ENCODE data around the gene ZNF74.

The ZNF74 gene

GRCh38 chr22:20386972-20387371 lies 7.0 kb upstream of the ZNF74 start:
- H3K79me2 ChIP-seq (ENCODE audit: control insufficient read depth, insufficient read depth, low read length, poor library complexity), result no peaks in the 10 kb centered on the region
- H3K4ac ChIP-seq (ENCODE audit: low read depth, low read length), result no peak overlapping the region
- no peaks in the 10 kb centered on the region for H3K79me1 ChIP-seq (ENCODE audit: low read length)
- H3K23ac ChIP-seq (ENCODE audit: low read length), result no peak overlapping the region
- H3K36me3 ChIP-seq (ENCODE audit: control insufficient read depth in 1 of 2, insufficient read depth in 2 of 2, low read length in 2 of 2), result no peaks in the 10 kb centered on the region
- H3K14ac ChIP-seq (ENCODE audit: low read length), result no peak overlapping the region
- no peaks in the 10 kb centered on the region for H3K4me1 ChIP-seq (ENCODE audit: control insufficient read depth in 1 of 2, insufficient read depth in 2 of 2, low read length in 2 of 2)
- H2AK5ac ChIP-seq (ENCODE audit: low read length), result no peak overlapping the region
- H3K9ac ChIP-seq (ENCODE audit: low read length), result no peak overlapping the region
- H3K27me3 ChIP-seq (ENCODE audit: insufficient read depth, low read length), result no peaks in the 10 kb centered on the region
- DNase-seq, result no peak
- H3K18ac ChIP-seq (ENCODE audit: low read length), result no peak overlapping the region
- WGBS (ENCODE audit: extremely low coverage, insufficient coverage, insufficient read length), result no CpG with 5 or more reads among the region's 4 CpGs
- H2AFZ ChIP-seq (ENCODE audit: insufficient read depth, low read length, poor library complexity), result no peak overlapping the region
- H2BK5ac ChIP-seq (ENCODE audit: low read depth, low read length, poor library complexity), result no peak overlapping the region
- no peak overlapping the region for H2BK12ac ChIP-seq (ENCODE audit: low read length)
- no peak overlapping the region for H4K91ac ChIP-seq (ENCODE audit: low read depth, low read length)
- no peak overlapping the region for H3K4me2 ChIP-seq (ENCODE audit: low read length)
- peaks cover 1% of the 10 kb centered on the region for H3K9me3 ChIP-seq (ENCODE audit: insufficient read depth, low read depth, low read length)
- no peak overlapping the region for H3K4me3 ChIP-seq (ENCODE audit: low read depth, low read length)
- no peak overlapping the region for H3K27ac ChIP-seq (ENCODE audit: low read depth, low read length)
- no peak overlapping the region for H4K12ac ChIP-seq (ENCODE audit: low read depth, low read length)
- no peak overlapping the region for H4K8ac ChIP-seq (ENCODE audit: low read depth, low read length)
- H2BK120ac ChIP-seq (ENCODE audit: insufficient read depth, low read length, poor library complexity), result no peak overlapping the region

GRCh38 chr22:20388200-20388599 lies 5.8 kb upstream of the ZNF74 start:
- Histone ChIP-seq H4K91ac (ENCODE audit: low read depth, low read length) (no peak overlapping the region), H3K4me2 (ENCODE audit: low read length) (no peak overlapping the region), H3K36me3 (ENCODE audit: control insufficient read depth in 1 of 2, insufficient read depth in 2 of 2, low read length in 2 of 2) (no peaks in the 10 kb centered on the region), H3K14ac (ENCODE audit: low read length) (no peak overlapping the region), H3K27me3 (ENCODE audit: insufficient read depth, low read length) (no peaks in the 10 kb centered on the region), H3K4me1 (ENCODE audit: control insufficient read depth in 1 of 2, insufficient read depth in 2 of 2, low read length in 2 of 2) (peaks cover 0 to under 1% of the 10 kb centered on the region in 2 experiments), H2BK12ac (ENCODE audit: low read length) (no peak overlapping the region), H2BK5ac (ENCODE audit: low read depth, low read length, poor library complexity) (no peak overlapping the region), H3K9ac (ENCODE audit: low read length) (no peak overlapping the region), H2AFZ (ENCODE audit: insufficient read depth, low read length, poor library complexity) (no peak overlapping the region), H3K23ac (ENCODE audit: low read length) (no peak overlapping the region), H3K79me1 (ENCODE audit: low read length) (no peaks in the 10 kb centered on the region), H3K27ac (ENCODE audit: low read depth, low read length) (no peak overlapping the region), H3K79me2 (ENCODE audit: control insufficient read depth, insufficient read depth, low read length, poor library complexity) (no peaks in the 10 kb centered on the region), H3K4ac (ENCODE audit: low read depth, low read length) (no peak overlapping the region), H3K18ac (ENCODE audit: low read length) (no peak overlapping the region), H4K12ac (ENCODE audit: low read depth, low read length) (no peak overlapping the region), H4K8ac (ENCODE audit: low read depth, low read length) (no peak overlapping the region), H3K9me3 (ENCODE audit: insufficient read depth, low read depth, low read length) (peaks cover 1% of the 10 kb centered on the region), H2AK5ac (ENCODE audit: low read length) (no peak overlapping the region), H3K4me3 (ENCODE audit: low read depth, low read length) (no peak overlapping the region), H2BK120ac (ENCODE audit: insufficient read depth, low read length, poor library complexity) (no peak overlapping the region)
- no peak for DNase-seq

- no peak overlapping the region for H4K12ac ChIP-seq (ENCODE audit: low read depth, low read length)
- no peak overlapping the region for H4K8ac ChIP-seq (ENCODE audit: low read depth, low read length)
- no peak overlapping the region for H3K27ac ChIP-seq (ENCODE audit: low read depth, low read length)
- H2AK5ac ChIP-seq (ENCODE audit: low read length), result no peak overlapping the region
- WGBS (ENCODE audit: extremely low coverage, insufficient coverage, insufficient read length), result no CpG with 5 or more reads among the region's 6 CpGs
- no peak overlapping the region for H3K9ac ChIP-seq (ENCODE audit: low read length)
- H3K27me3 ChIP-seq (ENCODE audit: insufficient read depth, low read length), result no peaks in the 10 kb centered on the region
- H3K36me3 ChIP-seq (ENCODE audit: control insufficient read depth in 1 of 2, insufficient read depth in 2 of 2, low read length in 2 of 2), result no peaks in the 10 kb centered on the region
- H3K79me1 ChIP-seq (ENCODE audit: low read length), result peaks cover 3% of the 10 kb centered on the region
- H3K79me2 ChIP-seq (ENCODE audit: control insufficient read depth, insufficient read depth, low read length, poor library complexity), result peaks cover 3% of the 10 kb centered on the region
- H3K4ac ChIP-seq (ENCODE audit: low read depth, low read length), result no peak overlapping the region
- no peak overlapping the region for H2BK12ac ChIP-seq (ENCODE audit: low read length)
- no peak overlapping the region for H2AFZ ChIP-seq (ENCODE audit: insufficient read depth, low read length, poor library complexity)
- peaks cover 4 to 7% of the 10 kb centered on the region in 2 experiments for H3K4me1 ChIP-seq (ENCODE audit: control insufficient read depth in 1 of 2, insufficient read depth in 2 of 2, low read length in 2 of 2)
- no peak overlapping the region for H3K4me3 ChIP-seq (ENCODE audit: low read depth, low read length)
- no peak overlapping the region for H4K91ac ChIP-seq (ENCODE audit: low read depth, low read length)
- H3K23ac ChIP-seq (ENCODE audit: low read length), result no peak overlapping the region
- no peak overlapping the region for H2BK5ac ChIP-seq (ENCODE audit: low read depth, low read length, poor library complexity)
- H3K18ac ChIP-seq (ENCODE audit: low read length), result no peak overlapping the region
- H3K14ac ChIP-seq (ENCODE audit: low read length), result no peak overlapping the region
- DNase-seq, result no peak
- H3K4me2 ChIP-seq (ENCODE audit: low read length), result no peak overlapping the region
- no peak overlapping the region for H2BK120ac ChIP-seq (ENCODE audit: insufficient read depth, low read length, poor library complexity)
- peaks cover 1% of the 10 kb centered on the region for H3K9me3 ChIP-seq (ENCODE audit: insufficient read depth, low read depth, low read length)
Observed at GRCh38 chr22:20389288-20389687, 4.7 kb upstream of the ZNF74 start.

- H3K4me3 ChIP-seq (ENCODE audit: low read depth, low read length), result peak overlapping the region; percentile 5
- no peak overlapping the region for H2BK120ac ChIP-seq (ENCODE audit: insufficient read depth, low read length, poor library complexity)
- H2AFZ ChIP-seq (ENCODE audit: insufficient read depth, low read length, poor library complexity), result no peak overlapping the region
- no peak overlapping the region for H3K23ac ChIP-seq (ENCODE audit: low read length)
- no peak overlapping the region for H2AK5ac ChIP-seq (ENCODE audit: low read length)
- H4K12ac ChIP-seq (ENCODE audit: low read depth, low read length), result no peak overlapping the region
- no peak overlapping the region for H2BK5ac ChIP-seq (ENCODE audit: low read depth, low read length, poor library complexity)
- H3K9me3 ChIP-seq (ENCODE audit: insufficient read depth, low read depth, low read length), result peaks cover 3% of the 10 kb centered on the region
- H2BK12ac ChIP-seq (ENCODE audit: low read length), result no peak overlapping the region
- H3K27me3 ChIP-seq (ENCODE audit: insufficient read depth, low read length), result no peaks in the 10 kb centered on the region
- no peak overlapping the region for H3K4ac ChIP-seq (ENCODE audit: low read depth, low read length)
- no CpG with 5 or more reads among the region's 5 CpGs for WGBS (ENCODE audit: extremely low coverage, insufficient coverage, insufficient read length)
- H3K9ac ChIP-seq (ENCODE audit: low read length), result no peak overlapping the region
- no peak overlapping the region for H3K27ac ChIP-seq (ENCODE audit: low read depth, low read length)
- H3K4me1 ChIP-seq (ENCODE audit: control insufficient read depth in 1 of 2, insufficient read depth in 2 of 2, low read length in 2 of 2), result peaks cover 11 to 15% of the 10 kb centered on the region in 2 experiments
- H3K14ac ChIP-seq (ENCODE audit: low read length), result no peak overlapping the region
- no peak overlapping the region for H3K4me2 ChIP-seq (ENCODE audit: low read length)
- no peak overlapping the region for H4K91ac ChIP-seq (ENCODE audit: low read depth, low read length)
- peaks cover 5% of the 10 kb centered on the region for H3K79me2 ChIP-seq (ENCODE audit: control insufficient read depth, insufficient read depth, low read length, poor library complexity)
- H3K18ac ChIP-seq (ENCODE audit: low read length), result no peak overlapping the region
- H3K79me1 ChIP-seq (ENCODE audit: low read length), result peaks cover 5% of the 10 kb centered on the region
- H4K8ac ChIP-seq (ENCODE audit: low read depth, low read length), result no peak overlapping the region
- no peak for DNase-seq
- H3K36me3 ChIP-seq (ENCODE audit: control insufficient read depth in 1 of 2, insufficient read depth in 2 of 2, low read length in 2 of 2), result peaks cover 0 to under 1% of the 10 kb centered on the region in 2 experiments
Observed at GRCh38 chr22:20390394-20390907, 3.5 kb upstream of the ZNF74 start.

Measured in trophoblast cell (in vitro differentiated cells and primary cell).